Measurements from ENCODE around the gene TRMT61A. TPM values are rescaled to one million over a fixed set of nuclear protein-coding genes. Genes with fewer than 3 reads are reported as not detected.

The TRMT61A gene
- polyA plus RNA-seq, 1 experiment: 11.7 TPM

DNA sequence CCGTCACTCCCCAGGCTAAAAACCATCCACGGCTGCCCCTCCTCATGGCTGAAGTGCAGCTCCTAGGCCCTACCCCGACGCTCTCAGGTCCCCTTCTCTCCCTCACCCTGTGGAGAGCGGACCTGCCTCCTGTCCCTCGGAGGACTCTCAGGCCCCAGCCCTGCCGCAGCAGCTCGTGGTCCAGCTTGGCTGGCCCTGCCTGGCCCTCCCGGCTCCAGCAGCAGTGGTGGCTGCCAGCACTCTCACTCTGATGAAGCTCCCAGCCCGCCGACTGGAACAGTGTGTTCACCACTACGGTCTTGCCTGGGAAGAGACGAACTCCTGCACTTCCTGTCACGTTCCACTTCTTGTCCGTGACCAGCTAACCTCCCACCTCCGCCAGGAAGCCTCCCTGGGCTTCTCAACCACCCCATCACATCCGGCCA lies 22.4 kb downstream of the TRMT61A start:
- POLR2A ChIA-PET: interaction anchor here (0.6 kb wide), 1 partner anchor 45 kb away, joined by 3 read pairs; no protein-coding TSS in a partner anchor
- Histone ChIP-seq H3K4me3 (ENCODE audit: low read depth, low read length) (no peak overlapping the region), H3K36me3 (ENCODE audit: control insufficient read depth, insufficient read depth, low read length) (no peaks in the 10 kb centered on the region), H3K27me3 (ENCODE audit: control insufficient read depth, insufficient read depth, low read length) (no peaks in the 10 kb centered on the region)
- TF ChIP-seq, protein P1, sequence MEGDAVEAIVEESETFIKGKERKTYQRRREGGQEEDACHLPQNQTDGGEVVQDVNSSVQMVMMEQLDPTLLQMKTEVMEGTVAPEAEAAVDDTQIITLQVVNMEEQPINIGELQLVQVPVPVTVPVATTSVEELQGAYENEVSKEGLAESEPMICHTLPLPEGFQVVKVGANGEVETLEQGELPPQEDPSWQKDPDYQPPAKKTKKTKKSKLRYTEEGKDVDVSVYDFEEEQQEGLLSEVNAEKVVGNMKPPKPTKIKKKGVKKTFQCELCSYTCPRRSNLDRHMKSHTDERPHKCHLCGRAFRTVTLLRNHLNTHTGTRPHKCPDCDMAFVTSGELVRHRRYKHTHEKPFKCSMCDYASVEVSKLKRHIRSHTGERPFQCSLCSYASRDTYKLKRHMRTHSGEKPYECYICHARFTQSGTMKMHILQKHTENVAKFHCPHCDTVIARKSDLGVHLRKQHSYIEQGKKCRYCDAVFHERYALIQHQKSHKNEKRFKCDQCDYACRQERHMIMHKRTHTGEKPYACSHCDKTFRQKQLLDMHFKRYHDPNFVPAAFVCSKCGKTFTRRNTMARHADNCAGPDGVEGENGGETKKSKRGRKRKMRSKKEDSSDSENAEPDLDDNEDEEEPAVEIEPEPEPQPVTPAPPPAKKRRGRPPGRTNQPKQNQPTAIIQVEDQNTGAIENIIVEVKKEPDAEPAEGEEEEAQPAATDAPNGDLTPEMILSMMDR (IDR thresholded peaks at IDR 0.05; ENCODE audit: insufficient read depth, low read depth, low read length): no peak
- CTCF ChIA-PET: interaction anchor here (0.6 to 15.2 kb wide), 5 partner anchors 9 to 475 kb away, joined by 4 to 228 read pairs (median 6); partner anchors contain the start of gene CKB
- DNase-seq (ENCODE audit: low read depth): no peak

DNA sequence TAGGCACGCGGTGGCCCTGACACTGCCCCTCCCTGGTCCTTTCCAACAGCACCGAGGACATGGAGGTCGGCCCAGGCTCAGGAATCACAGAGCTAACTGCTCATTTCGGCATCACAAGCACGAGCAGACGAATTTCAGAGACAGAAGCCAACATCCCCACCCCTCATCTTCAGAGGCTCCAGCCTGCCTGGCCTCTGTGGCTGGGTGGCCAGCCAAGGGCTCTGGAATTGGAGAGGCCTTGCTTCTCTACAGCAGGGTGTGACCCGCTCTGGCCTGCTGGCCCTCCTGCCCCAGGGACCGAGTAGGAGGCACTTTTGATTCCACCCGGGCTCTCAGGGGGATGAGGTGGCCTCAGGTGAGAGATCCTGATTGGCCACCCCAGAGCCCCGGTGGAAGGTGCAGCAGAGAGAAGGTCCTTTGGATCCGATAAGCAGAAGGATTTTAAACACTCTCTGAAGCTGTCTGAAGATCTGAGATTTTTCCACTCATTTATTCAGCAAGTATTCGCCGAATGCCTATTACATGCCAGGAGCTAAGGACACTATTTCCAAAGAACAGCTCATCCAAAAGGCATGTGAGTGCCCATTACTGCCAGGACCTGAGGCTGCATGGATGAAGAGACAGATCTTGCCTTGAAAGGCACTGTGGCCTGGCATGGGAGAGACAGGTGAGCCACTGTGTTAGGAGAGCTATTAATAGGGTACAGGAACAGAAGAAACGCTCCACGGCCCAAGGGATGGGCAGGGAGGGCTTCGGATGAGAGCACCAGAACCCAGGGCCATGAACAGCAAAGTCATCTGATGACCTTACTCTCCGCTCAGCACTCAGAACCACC lies 23.2 kb downstream of the TRMT61A start:
- ChIA-PET CTCF (interaction anchor here (1.6 to 15.2 kb wide), 3 partner anchors 10 to 33 kb away, joined by 6 to 228 read pairs (median 14); partner anchors contain the start of gene CKB), POLR2A (interaction anchor here (0.6 kb wide), 1 partner anchor 46 kb away, joined by 3 read pairs; no protein-coding TSS in a partner anchor)
- no peak overlapping the region for H3K4me3 ChIP-seq (ENCODE audit: low read depth, low read length)
- no peak for DNase-seq (ENCODE audit: low read depth)
- H3K27me3 ChIP-seq (ENCODE audit: control insufficient read depth, insufficient read depth, low read length): no peaks in the 10 kb centered on the region
- TF ChIP-seq, protein P1 (IDR thresholded peaks at IDR 0.05; ENCODE audit: insufficient read depth, low read depth, low read length): no peak
- H3K36me3 ChIP-seq (ENCODE audit: control insufficient read depth, insufficient read depth, low read length): no peaks in the 10 kb centered on the region

DNA sequence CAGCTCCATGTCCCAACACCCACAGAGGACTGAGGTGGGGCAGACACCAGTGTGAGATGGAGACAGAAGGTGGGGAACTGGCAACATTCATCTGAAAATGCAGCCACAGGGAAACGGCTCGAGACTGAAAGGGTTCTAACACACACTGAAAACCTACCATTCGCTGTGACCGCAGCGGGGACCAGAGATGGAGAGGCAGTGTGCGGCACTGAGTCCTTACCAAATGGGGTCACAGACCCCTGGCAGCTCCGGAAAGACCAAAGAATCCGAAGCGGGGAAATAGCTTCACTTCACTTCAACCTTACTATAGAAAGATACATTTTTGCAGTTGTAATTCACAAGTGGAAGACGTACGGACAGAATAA lies 23.8 kb downstream of the TRMT61A start:
- no peak overlapping the region for H3K4me3 ChIP-seq (ENCODE audit: low read depth, low read length)
- TF ChIP-seq, protein P1 (IDR thresholded peaks at IDR 0.05; ENCODE audit: insufficient read depth, low read depth, low read length): no peak
- ChIA-PET POLR2A (no interaction called here), CTCF (interaction anchor here (1.0 to 15.2 kb wide), 4 partner anchors 10 to 162 kb away, joined by 3 to 228 read pairs (median 10); partner anchors contain the start of gene CKB)
- H3K36me3 ChIP-seq (ENCODE audit: control insufficient read depth, insufficient read depth, low read length): no peaks in the 10 kb centered on the region
- H3K27me3 ChIP-seq (ENCODE audit: control insufficient read depth, insufficient read depth, low read length): no peaks in the 10 kb centered on the region
- no peak for DNase-seq (ENCODE audit: low read depth)

DNA sequence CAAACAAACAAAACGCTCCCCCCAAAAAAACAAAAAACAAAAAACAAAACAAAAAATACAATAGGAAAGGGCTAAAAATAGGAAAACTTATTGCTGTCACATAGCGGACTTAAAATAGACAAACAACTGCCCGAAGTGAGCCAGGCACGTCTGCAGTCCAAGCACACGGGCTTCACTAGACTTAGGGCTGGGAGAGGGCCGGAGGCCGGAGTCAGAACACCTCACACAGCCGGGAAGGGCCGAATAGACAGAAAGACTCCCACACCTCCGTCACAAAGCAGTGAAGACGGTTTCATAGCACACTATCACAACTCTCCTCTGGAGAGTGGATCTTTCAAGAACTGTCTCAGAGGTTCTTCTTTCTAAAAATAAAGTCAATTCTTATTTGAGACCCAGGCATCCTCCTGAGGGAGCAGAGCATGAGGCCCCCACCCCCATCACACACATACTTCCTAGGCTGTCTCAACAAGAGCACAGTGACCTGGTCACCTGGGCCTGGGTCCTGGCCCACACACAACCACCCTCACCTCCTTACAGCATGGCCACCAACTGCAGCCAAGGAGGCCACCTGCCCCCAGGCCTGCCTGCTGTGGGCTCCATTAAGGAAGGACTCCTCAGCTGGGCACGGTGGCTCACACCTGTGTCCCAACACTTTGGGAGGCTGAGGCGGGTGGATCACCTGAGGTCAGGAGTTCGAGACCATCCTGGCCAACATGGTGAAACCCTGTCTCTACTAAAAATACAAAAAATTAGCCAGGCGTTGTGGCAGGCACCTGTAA lies 26.8 kb downstream of the TRMT61A start:
- Histone ChIP-seq H3K36me3 (ENCODE audit: control insufficient read depth, insufficient read depth, low read length) (peaks cover 7% of the 10 kb centered on the region), H3K27me3 (ENCODE audit: control insufficient read depth, insufficient read depth, low read length) (no peaks in the 10 kb centered on the region), H3K4me3 (ENCODE audit: low read depth, low read length) (no peak overlapping the region)
- ChIA-PET CTCF (interaction anchor here (2.9 kb wide), 1 partner anchor 8 kb away, joined by 14 read pairs; no protein-coding TSS in a partner anchor), POLR2A (no interaction called here)
- TF ChIP-seq, protein P1 (IDR thresholded peaks at IDR 0.05; ENCODE audit: insufficient read depth, low read depth, low read length): no peak
- no peak for DNase-seq (ENCODE audit: low read depth)

Measured in BJ (cell line).